Motor neuron (in vitro differentiated cells): ENCODE data around the gene ABCA13. TPM values are rescaled to one million over a fixed set of nuclear protein-coding genes. Genes with fewer than 3 reads are reported as not detected.

ENCODE experiments used
- ATAC-seq, 8 experiments: fragments of 200-7000 bp; cut with Tn5 transposase; replicated peaks in 6 of 8; 2 replicates each; pipeline ENCODE4 v1.8.0; 2021; ENCODE audit warnings: mild to moderate bottlenecking in 8 of 8, moderate library complexity in 8 of 8
- H3K27ac ChIP-seq, 2 donors: fragments of 250-450 bp; sonication (Bioruptor Pico); 2 replicates each; pipeline ENCODE4 v1.9.0; 2021; ENCODE audit warnings: antibody characterized with exemption in 2 of 2, mild to moderate bottlenecking in 2 of 2, moderate library complexity in 1 of 2
- H3K4me1 ChIP-seq, 2 donors: fragments of 250-450 bp; sonication (Bioruptor Pico); replicated peaks in 1 of 2; 2 replicates each; pipeline ENCODE4 v1.6.1; 2021; ENCODE audit warnings: antibody characterized with exemption in 2 of 2, mild to moderate bottlenecking in 2 of 2, moderate library complexity in 1 of 2
- H3K4me3 ChIP-seq, 5 donors: fragments of 250-450 bp; sonication (Bioruptor Pico); 2 replicates each; pipeline ENCODE4 v1.9.0; 2021; ENCODE audit warnings: antibody characterized with exemption in 5 of 5, mild to moderate bottlenecking in 5 of 5, moderate library complexity in 4 of 5
- WGBS, 10 experiments: fragments of 450-650 bp; shearing (Covaris generic); methylation state at CpG; one replicate each; pipeline ENCODE4 v1.0.0; 2022; 5-methylcytosine and 5-hydroxymethylcytosine counted together
- in situ Hi-C, 9 experiments: fragments of 400-800 bp; cut with MboI; loops; one replicate each; pipeline ENCODE4 v1.15.0; 2021; ENCODE audit warnings: low sequenced_read_pairs in 9 of 9, low pct_unique_long_range_greater_than_20kb in 2 of 9; ENCODE audit not compliant: unreplicated experiment in 9 of 9
- total RNA-seq, 8 experiments: library from RNA; unstranded; fragments of 300-600 nt; gene quantifications; 2 replicates each; pipeline versions ENCODE4 v1.2.3 to v1.2.4, GENCODE V29; 2022

ABCA13 gene
- total RNA-seq, 8 experiments from 2014 or later: 0.16 to 89.0 (median 1.0) TPM

- WGBS, 10 experiments: 0 to 100% (median 68%) methylated on average over 1 to 5 of the region's 5 CpGs; no CpG with 5 or more reads in 1 of the 10 experiments
- H3K27ac ChIP-seq: no peak overlapping the region
- no peak overlapping the region for H3K4me3 ChIP-seq
- H3K4me1 ChIP-seq: peaks cover 0 to 13% of the 10 kb centered on the region in 2 donors
- ATAC-seq: peak in 2 of 8 experiments; percentile 8 to 13
- in situ Hi-C loops: no loop called here
Observed at GRCh38 chr7:48298779-48299178, 127.5 kb downstream of the ABCA13 start.

GRCh38 chr7:48299580-48300169 is 128.4 kb downstream of the ABCA13 start:
- 0 to 70% (median 14%) methylated on average over 2 to 4 of the region's 4 CpGs for WGBS, 10 experiments
- Histone ChIP-seq H3K27ac (no peak overlapping the region), H3K4me1 (peaks cover 0 to 13% of the 10 kb centered on the region in 2 donors), H3K4me3 (no peak overlapping the region)
- peak; percentile 87 to 99 (median 90) for ATAC-seq
- in situ Hi-C loops: loop anchor here in 2 of 9 experiments (10.0 to 25.0 kb wide), 2 partner anchors 1555 to 1563 kb away; no protein-coding TSS in a partner anchor

- Histone ChIP-seq H3K4me1 (peaks cover 0 to 13% of the 10 kb centered on the region in 2 donors), H3K27ac (no peak overlapping the region), H3K4me3 (no peak overlapping the region)
- ATAC-seq: peak in 4 of 8 experiments; percentile 34 to 47 (median 40)
- 0 to 29% (median 17%) methylated on average over 1 to 2 of the region's 2 CpGs; no CpG with 5 or more reads in 5 of the 10 experiments for WGBS, 10 experiments
- in situ Hi-C loops: loop anchor here in 2 of 9 experiments (10.0 to 25.0 kb wide), 2 partner anchors 1554 to 1562 kb away; no protein-coding TSS in a partner anchor
Observed at GRCh38 chr7:48300301-48300700, 129.0 kb downstream of the ABCA13 start.

- 17 to 90% (median 72%) methylated on average over 1 to 3 of the region's 3 CpGs; no CpG with 5 or more reads in 4 of the 10 experiments for WGBS, 10 experiments
- in situ Hi-C loops: loop anchor here in 2 of 9 experiments (10.0 to 25.0 kb wide), 2 partner anchors 1554 to 1561 kb away; no protein-coding TSS in a partner anchor
- ATAC-seq: peak in 2 of 8 experiments; percentile 28 to 30
Observed at GRCh38 chr7:48301201-48301600, 129.9 kb downstream of the ABCA13 start.

GRCh38 chr7:48304641-48305040 is 133.4 kb downstream of the ABCA13 start:
- 17 to 100% (median 92%) methylated on average over 1 of the region's 1 CpG; no CpG with 5 or more reads in 4 of the 10 experiments for WGBS, 10 experiments
- no peak for ATAC-seq
- Histone ChIP-seq H3K27ac (no peak overlapping the region), H3K4me3 (no peak overlapping the region), H3K4me1 (peaks cover 0 to 13% of the 10 kb centered on the region in 2 donors)
- in situ Hi-C loops: loop anchor here in 2 of 9 experiments (10.0 to 25.0 kb wide), 2 partner anchors 1550 to 1558 kb away; no protein-coding TSS in a partner anchor

More at GRCh38 chr7:48301201-48301600, 129.9 kb downstream of the ABCA13 start:
- Histone ChIP-seq H3K27ac (no peak overlapping the region), H3K4me1 (peaks cover 0 to 13% of the 10 kb centered on the region in 2 donors), H3K4me3 (no peak overlapping the region)

GRCh38 chr7:48305661-48306060 is 134.4 kb downstream of the ABCA13 start:
- H3K4me3 ChIP-seq: no peak overlapping the region
- H3K27ac ChIP-seq: no peak overlapping the region
- no peak for ATAC-seq
- peaks cover 0 to 2% of the 10 kb centered on the region in 2 donors for H3K4me1 ChIP-seq
- in situ Hi-C loops: loop anchor here in 2 of 9 experiments (10.0 to 25.0 kb wide), 2 partner anchors 1549 to 1557 kb away; no protein-coding TSS in a partner anchor
- 30 to 100% (median 90%) methylated on average over 1 to 5 of the region's 5 CpGs; no CpG with 5 or more reads in 1 of the 10 experiments for WGBS, 10 experiments

- in situ Hi-C loops: loop anchor here in 2 of 9 experiments (10.0 to 25.0 kb wide), 2 partner anchors 1548 to 1555 kb away; no protein-coding TSS in a partner anchor
- H3K4me1 ChIP-seq: peaks cover 0 to 5% of the 10 kb centered on the region in 2 donors
- no peak overlapping the region for H3K4me3 ChIP-seq
- ATAC-seq: no peak
- WGBS, 10 experiments: 54 to 100% (median 90%) methylated on average over 1 to 4 of the region's 4 CpGs; no CpG with 5 or more reads in 2 of the 10 experiments
- H3K27ac ChIP-seq: no peak overlapping the region
Observed at GRCh38 chr7:48307041-48307714, 135.9 kb downstream of the ABCA13 start.

- ATAC-seq: no peak
- in situ Hi-C loops: loop anchor here in 2 of 9 experiments (10.0 to 25.0 kb wide), 2 partner anchors 1545 to 1553 kb away; no protein-coding TSS in a partner anchor
- Histone ChIP-seq H3K27ac (no peak overlapping the region), H3K4me3 (no peak overlapping the region), H3K4me1 (peaks cover 0 to 5% of the 10 kb centered on the region in 2 donors)
- WGBS, 10 experiments: 60 to 90% (median 85%) methylated on average over 2 to 8 of the region's 12 CpGs; no CpG with 5 or more reads in 4 of the 10 experiments
Observed at GRCh38 chr7:48309720-48310119, 138.5 kb downstream of the ABCA13 start.

GRCh38 chr7:48311464-48312100 is 140.3 kb downstream of the ABCA13 start:
- Histone ChIP-seq H3K4me3 (no peak overlapping the region), H3K4me1 (peaks cover 0 to 5% of the 10 kb centered on the region in 2 donors), H3K27ac (no peak overlapping the region)
- peak in 5 of 8 experiments; percentile 33 to 88 (median 65) for ATAC-seq
- WGBS, 10 experiments: 56 to 100% (median 70%) methylated on average over 1 to 4 of the region's 6 CpGs; no CpG with 5 or more reads in 2 of the 10 experiments
- in situ Hi-C loops: loop anchor here in 1 of 9 experiments (25.0 kb wide), 1 partner anchor 1551 kb away; no protein-coding TSS in a partner anchor

- H3K4me1 ChIP-seq: peaks cover 0 to 5% of the 10 kb centered on the region in 2 donors
- no peak overlapping the region for H3K4me3 ChIP-seq
- in situ Hi-C loops: loop anchor here in 1 of 9 experiments (25.0 kb wide), 1 partner anchor 1550 kb away; no protein-coding TSS in a partner anchor
- WGBS, 10 experiments: 13 to 100% (median 63%) methylated on average over 1 of the region's 1 CpG; no CpG with 5 or more reads in 4 of the 10 experiments
- H3K27ac ChIP-seq: no peak overlapping the region
- no peak for ATAC-seq
Observed at GRCh38 chr7:48312151-48312550, 140.9 kb downstream of the ABCA13 start.

- no peaks in the 10 kb centered on the region for H3K4me1 ChIP-seq
- ATAC-seq: peak in 2 of 8 experiments; percentile 55 to 66
- 20 to 100% (median 71%) methylated on average over 1 to 3 of the region's 3 CpGs for WGBS, 10 experiments
- in situ Hi-C loops: loop anchor here in 1 of 9 experiments (25.0 kb wide), 1 partner anchor 1546 kb away; no protein-coding TSS in a partner anchor
- H3K4me3 ChIP-seq: no peak overlapping the region
- H3K27ac ChIP-seq: no peak overlapping the region
Observed at GRCh38 chr7:48316768-48317167, 145.5 kb downstream of the ABCA13 start.

GRCh38 chr7:48317360-48317759 is 146.1 kb downstream of the ABCA13 start:
- 4 to 100% (median 87%) methylated on average over 1 to 3 of the region's 3 CpGs for WGBS, 10 experiments
- in situ Hi-C loops: loop anchor here in 1 of 9 experiments (25.0 kb wide), 1 partner anchor 1545 kb away; no protein-coding TSS in a partner anchor
- peak in 2 of 8 experiments; percentile 53 to 81 for ATAC-seq

More at GRCh38 chr7:48317360-48317759, 146.1 kb downstream of the ABCA13 start:
- Histone ChIP-seq H3K27ac (no peak overlapping the region), H3K4me3 (no peak overlapping the region), H3K4me1 (no peaks in the 10 kb centered on the region)
